Endometrial microvascular endothelial cells (primary cell): ENCODE data around the gene AK5. TPM values are rescaled to one million over a fixed set of nuclear protein-coding genes. Genes with fewer than 3 reads are reported as not detected.
"Not testable (repeated sequence)": the region's sequence is repeated elsewhere in the genome, so short reads cannot be mapped to it uniquely, and the experiment has no call there.

Experiments used
- in situ Hi-C: cut with HindIII; loops from 2 replicates; pipeline ENCODE4 v1.10.0; 2017; ENCODE audit warnings: low sequenced_read_pairs, low pct_unique_long_range_greater_than_20kb; ENCODE audit errors: inconsistent ontology term
- total RNA-seq: library from RNA; depleted of rRNA; stranded (reverse); fragments of >200 nt; gene quantifications from one replicate; pipeline ENCODE4 v1.2.3, GENCODE V29; 2015; ENCODE audit errors: inconsistent ontology term

Gene AK5
- total RNA-seq, 1 donor from 2014 or later, result 53.1 TPM

GRCh38 chr1:77415579-77415978 is 133.8 kb downstream of the AK5 start:
- in situ Hi-C loops, result no loop called here

- in situ Hi-C loops, result no loop called here
Observed at GRCh38 chr1:77416692-77417450, 135.1 kb downstream of the AK5 start.

- in situ Hi-C loops, result not testable (repeated sequence)
Observed at GRCh38 chr1:77418055-77418454, 136.2 kb downstream of the AK5 start.

- in situ Hi-C loops, result no loop called here
Observed at GRCh38 chr1:77421504-77422233, 139.8 kb downstream of the AK5 start.

DNA sequence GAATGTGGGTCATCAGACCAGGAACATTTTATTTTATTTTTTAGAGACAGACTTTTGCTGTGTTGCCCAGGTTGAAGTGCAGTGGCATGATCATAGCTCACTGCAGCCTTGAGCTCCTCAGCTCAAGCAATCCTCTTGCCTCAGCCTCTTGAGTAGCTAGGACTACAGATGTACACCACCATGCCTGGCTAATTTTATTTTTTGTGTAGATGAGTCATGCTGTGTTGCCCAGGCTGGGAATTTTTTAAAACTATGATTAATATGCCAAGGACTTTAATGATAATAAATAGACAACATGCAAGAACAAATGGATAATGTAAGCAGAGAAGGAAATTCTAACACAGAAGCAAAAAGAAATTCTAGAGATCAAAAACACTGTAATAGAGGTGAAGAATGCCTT is 142.4 kb downstream of the AK5 start:
- in situ Hi-C loops, result no loop called here

DNA sequence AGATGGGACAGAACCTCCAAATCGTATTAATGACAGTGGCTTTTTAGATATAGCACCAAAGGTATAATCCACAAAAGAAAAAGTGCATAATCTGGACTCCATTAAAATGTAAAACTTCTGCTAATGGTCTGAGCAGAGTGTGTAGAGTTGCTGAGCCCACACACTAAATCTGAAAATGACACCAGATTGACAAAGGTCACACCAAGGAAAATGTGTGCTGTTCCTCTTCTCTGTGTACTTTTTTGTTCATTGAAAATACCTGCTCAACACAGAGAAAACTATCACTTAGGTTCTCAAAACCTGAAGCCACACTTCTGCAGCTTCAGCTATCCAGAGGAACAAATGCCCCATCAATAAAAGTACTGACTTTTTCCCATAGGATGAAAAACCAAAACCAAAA is 146.2 kb downstream of the AK5 start:
- in situ Hi-C loops, result no loop called here

- in situ Hi-C loops, result no loop called here
Observed at GRCh38 chr1:77430966-77431690, 149.3 kb downstream of the AK5 start.

- in situ Hi-C loops, result no loop called here
Observed at GRCh38 chr1:77433934-77434333, 152.1 kb downstream of the AK5 start.

DNA sequence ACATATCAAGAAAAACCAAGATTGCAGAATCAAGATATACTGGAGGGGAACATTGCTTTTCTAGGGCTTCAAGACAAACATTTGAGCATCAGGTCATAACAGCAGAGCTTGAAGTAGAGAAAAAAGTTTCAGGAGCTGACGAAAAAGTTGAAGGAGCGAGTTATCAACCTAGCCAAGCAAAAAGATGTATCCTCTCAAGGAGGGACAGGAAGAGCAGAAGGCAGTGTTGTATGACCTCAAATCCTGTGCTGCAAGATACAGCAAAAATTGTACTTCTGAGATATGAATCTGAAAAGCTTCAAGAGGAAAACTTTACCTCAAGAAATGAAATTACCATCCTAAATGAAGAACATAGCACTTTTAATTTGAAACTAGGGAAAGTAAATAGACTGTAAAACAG is 153.1 kb downstream of the AK5 start:
- in situ Hi-C loops, result no loop called here

DNA sequence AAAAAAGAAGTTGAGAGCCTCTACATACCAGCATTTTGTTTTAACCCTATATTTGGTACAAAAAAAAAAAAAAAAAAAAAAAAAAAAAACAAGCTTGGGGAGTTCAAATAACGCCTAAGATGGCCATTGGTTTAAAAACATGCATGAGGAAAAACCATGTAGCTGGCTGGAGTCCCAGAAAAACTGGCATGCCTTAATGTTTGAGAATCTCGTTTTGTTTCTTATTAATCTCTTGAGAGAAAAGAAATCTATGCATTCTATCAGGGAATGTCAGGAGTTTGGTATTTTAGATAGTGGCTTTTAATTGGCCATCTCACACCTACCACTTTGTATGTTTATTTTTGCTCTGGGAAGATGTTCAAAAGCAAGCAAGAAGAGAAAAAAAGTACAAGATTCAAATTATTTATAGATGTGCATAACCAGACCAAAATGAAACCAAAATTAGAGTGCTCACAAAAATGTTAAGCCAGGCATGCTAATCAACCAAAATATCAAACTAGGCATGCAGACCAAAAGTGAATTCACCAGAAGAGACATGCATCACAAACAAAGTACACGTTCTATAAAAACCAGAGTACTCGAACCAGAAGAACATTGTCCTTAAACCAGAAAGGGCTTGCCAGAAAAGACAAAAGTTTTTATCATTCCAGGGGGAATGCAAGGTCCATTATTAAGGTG is 156.6 kb downstream of the AK5 start:
- in situ Hi-C loops, result no loop called here

GRCh38 chr1:77446841-77447555 is 165.2 kb downstream of the AK5 start:
- in situ Hi-C loops, result no loop called here

GRCh38 chr1:77447669-77448068 is 165.8 kb downstream of the AK5 start:
- in situ Hi-C loops, result no loop called here

- in situ Hi-C loops, result no loop called here
Observed at GRCh38 chr1:77459881-77460280, 178.1 kb downstream of the AK5 start.

DNA sequence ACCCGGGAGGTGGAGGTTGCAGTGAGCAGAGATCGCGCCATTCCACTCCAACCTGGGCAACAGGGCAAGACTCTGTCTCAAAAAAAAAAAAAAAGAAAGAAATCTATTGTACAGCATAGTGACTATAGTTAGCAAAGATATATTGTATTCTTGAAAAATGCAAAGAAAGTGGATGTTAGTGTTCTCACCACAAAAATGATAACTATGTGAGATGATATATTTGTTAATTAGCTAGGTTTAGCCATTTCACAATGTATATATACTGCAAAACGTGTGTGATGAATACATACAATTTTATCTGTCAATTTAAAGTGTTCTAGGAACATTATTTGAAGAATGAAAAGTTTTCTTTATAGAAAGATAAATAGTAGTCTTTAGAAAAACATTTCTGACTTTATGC is 179.9 kb downstream of the AK5 start:
- in situ Hi-C loops, result no loop called here

DNA sequence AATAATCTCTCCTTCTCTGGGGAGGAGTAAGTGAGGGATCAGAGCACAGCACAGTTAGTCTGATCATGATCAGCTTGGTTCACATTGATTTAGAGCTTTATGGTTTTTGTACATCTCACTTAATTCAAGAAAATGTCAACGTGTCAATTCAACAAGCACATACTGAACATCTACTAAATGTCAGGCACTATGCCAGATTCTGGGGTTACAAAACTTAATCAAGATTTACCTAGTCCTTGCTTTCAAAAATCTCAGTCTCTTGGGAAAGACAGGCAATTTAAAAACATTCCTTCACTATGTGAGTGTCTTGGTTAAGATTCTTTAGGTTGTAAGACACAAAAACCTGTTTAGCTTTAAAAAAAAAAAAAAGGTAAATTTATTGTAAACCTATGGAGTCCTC is 181.4 kb downstream of the AK5 start:
- in situ Hi-C loops, result no loop called here

DNA sequence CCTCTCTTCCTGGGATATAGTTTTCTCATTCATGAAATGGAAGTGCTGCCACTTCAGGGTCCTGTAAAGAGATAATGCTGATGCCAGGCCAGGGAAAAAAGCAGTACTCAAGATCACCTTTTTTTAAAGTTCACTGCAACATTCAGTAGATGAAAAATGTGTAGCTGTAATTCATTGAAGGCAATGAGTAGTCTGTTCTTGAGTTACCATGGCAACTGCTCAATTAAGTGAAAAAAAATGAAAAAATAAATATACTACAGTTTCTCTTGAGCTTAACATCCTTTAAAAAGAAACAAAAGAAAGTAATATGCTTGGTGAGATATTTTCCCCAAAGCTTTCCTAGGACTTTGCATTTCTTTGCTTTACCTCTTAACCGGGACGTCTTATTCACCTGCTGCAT is 183.3 kb downstream of the AK5 start:
- in situ Hi-C loops, result no loop called here

GRCh38 chr1:77465922-77466321 is 184.1 kb downstream of the AK5 start:
- in situ Hi-C loops, result no loop called here

- in situ Hi-C loops, result no loop called here
Observed at GRCh38 chr1:77467021-77467595, 185.3 kb downstream of the AK5 start.
